Epithelial cell of esophagus (primary cell): Measurements from ENCODE around the gene LRRC3B.

Experiments
- DNase-seq: peaks from one replicate; pipeline ENCODE4 v3.0.0; 2010; ENCODE audit warnings: low read depth
- H3K4me3 ChIP-seq: 2 replicates; pipeline ENCODE4 v1.5.1; 2011; ENCODE audit warnings: mild to moderate bottlenecking, low read length, control low read depth
- CTCF ChIP-seq: IDR thresholded peaks from 2 replicates; pipeline ENCODE4 v1.5.1; 2011; ENCODE audit warnings: low read depth, mild to moderate bottlenecking, low read length, control low read depth, inconsistent platforms; ENCODE audit not compliant: insufficient read depth; ENCODE audit errors: missing control alignments

Gene LRRC3B

GRCh38 chr3:26757978-26758377, 135.4 kb downstream of the LRRC3B start:
- no peak for DNase-seq
- no peak for TF ChIP-seq CTCF

More at GRCh38 chr3:26757978-26758377, 135.4 kb downstream of the LRRC3B start:
- H3K4me3 ChIP-seq = no peak overlapping the region
